CD4-positive, alpha-beta memory T cell (primary cell): ENCODE measurements around the gene THSD4. TPM values are rescaled to one million over a fixed set of nuclear protein-coding genes. Genes with fewer than 3 reads are reported as not detected.

Source experiments
- CTCF ChIA-PET: fragments of 350-600 bp; sonication (Branson Sonifier 250); formaldehyde crosslinking; loops from one replicate; lab custom pipeline; 2021; ENCODE audit warnings: inconsistent platforms; ENCODE audit not compliant: partially characterized antibody; lab: Charles Lee
- POLR2A ChIA-PET: fragments of 350-600 bp; sonication (Branson Sonifier 250); formaldehyde crosslinking; loops from one replicate; lab custom pipeline; 2021; ENCODE audit not compliant: partially characterized antibody; lab: Charles Lee
- DNase-seq, 5 donors: peaks; one replicate each; pipeline versions ENCODE4 v3.0.0 to v3.0.0-alpha.2; 2020 to 2022; ENCODE audit warnings: mixed read lengths in 1 of 5
- H3K27ac ChIP-seq: one replicate; pipeline ENCODE4 v1.7.0; 2013; ENCODE audit warnings: low read depth, low read length
- H3K27me3 ChIP-seq: 2 replicates; pipeline ENCODE4 v1.7.0; 2013; ENCODE audit warnings: mild to moderate bottlenecking, low read length, moderate library complexity; ENCODE audit not compliant: insufficient read depth
- H3K36me3 ChIP-seq: 2 replicates; pipeline ENCODE4 v1.7.0; 2013; ENCODE audit warnings: mild to moderate bottlenecking, low read length, moderate library complexity; ENCODE audit not compliant: insufficient read depth
- H3K4me1 ChIP-seq: 2 replicates; pipeline ENCODE4 v1.7.0; 2013; ENCODE audit warnings: mild to moderate bottlenecking, low read length, moderate library complexity; ENCODE audit not compliant: insufficient read depth
- H3K4me3 ChIP-seq, 2 donors: one replicate each; pipeline ENCODE4 v1.7.0; 2013; ENCODE audit warnings: low read length in 2 of 2, mild to moderate bottlenecking in 1 of 2
- H3K9me3 ChIP-seq, 2 donors: one replicate each; pipeline ENCODE4 v1.7.0; 2013; ENCODE audit warnings: low read length in 2 of 2, control low read depth in 1 of 2; ENCODE audit not compliant: control insufficient read depth in 1 of 2
- H3K27ac Mint-ChIP-seq, 7 donors: one replicate each; pipeline ENCODE4 v1.8.0; 2020 to 2021; ENCODE audit warnings: mixed read lengths in 7 of 7, mild to moderate bottlenecking in 6 of 7, inconsistent platforms in 3 of 7, moderate library complexity in 3 of 7
- H3K27me3 Mint-ChIP-seq, 2 donors: one replicate each; pipeline ENCODE4 v1.8.0; 2020 to 2021; ENCODE audit warnings: mixed read lengths in 2 of 2
- H3K36me3 Mint-ChIP-seq, 2 donors: one replicate each; pipeline ENCODE4 v1.8.0; 2020 to 2021; ENCODE audit warnings: mixed read lengths in 2 of 2, inconsistent platforms in 1 of 2, mild to moderate bottlenecking in 1 of 2
- H3K4me1 Mint-ChIP-seq, 4 donors: one replicate each; pipeline ENCODE4 v1.8.0; 2020 to 2021; ENCODE audit warnings: mixed read lengths in 4 of 4, mild to moderate bottlenecking in 1 of 4
- H3K4me3 Mint-ChIP-seq, 8 donors: one replicate each; pipeline ENCODE4 v1.8.0; 2020 to 2021; ENCODE audit warnings: mixed read lengths in 8 of 8, mild to moderate bottlenecking in 7 of 8, moderate library complexity in 6 of 8, inconsistent platforms in 3 of 8
- H3K9me3 Mint-ChIP-seq, 8 donors: one replicate each; pipeline ENCODE4 v1.8.0; 2020 to 2021; ENCODE audit warnings: mixed read lengths in 8 of 8, mild to moderate bottlenecking in 5 of 8, inconsistent platforms in 3 of 8, moderate library complexity in 1 of 8
- intact Hi-C: fragments of 100-400 bp; cut with micrococcal nuclease; formaldehyde crosslinking; loops from one replicate; pipeline ENCODE4 v1.15.1; 2023
- polyA plus RNA-seq, 2 donors: library from polyadenylated mRNA; unstranded; fragments of 300-500 nt; fragmentation: Illumina TruSeq; gene quantifications; one replicate each; pipeline ENCODE4 v1.2.3, GENCODE V29; 2021
- total RNA-seq, 2 experiments: library from RNA; stranded (reverse); gene quantifications; one replicate each; pipeline ENCODE4 v1.2.3, GENCODE V29; 2021

THSD4 gene
- total and polyA plus RNA-seq, 4 experiments from 2014 or later, result not detected

GRCh38 chr15:71219101-71219500 is 103.8 kb downstream of the THSD4 start:
- no peaks in the 10 kb centered on the region for H3K4me1 ChIP-seq
- intact Hi-C loops, result no loop called here
- DNase-seq, result no peak
- CTCF ChIA-PET, result no interaction called here
- POLR2A ChIA-PET, result no interaction called here
- Mint-ChIP-seq H3K9me3 (peaks cover 0 to 4% (median 0%) of the 10 kb centered on the region in 8 donors), H3K27ac (no peak overlapping the region), H3K4me3 (no peak overlapping the region), H3K36me3 (no peaks in the 10 kb centered on the region), H3K27me3 (peaks cover 11 to 20% of the 10 kb centered on the region in 2 donors), H3K4me1 (no peaks in the 10 kb centered on the region)
- H3K27me3 ChIP-seq, result no peaks in the 10 kb centered on the region
- no peak overlapping the region for H3K27ac ChIP-seq
- H3K36me3 ChIP-seq, result no peaks in the 10 kb centered on the region
- H3K9me3 ChIP-seq, result no peaks in the 10 kb centered on the region
- H3K4me3 ChIP-seq, result no peak overlapping the region

DNA sequence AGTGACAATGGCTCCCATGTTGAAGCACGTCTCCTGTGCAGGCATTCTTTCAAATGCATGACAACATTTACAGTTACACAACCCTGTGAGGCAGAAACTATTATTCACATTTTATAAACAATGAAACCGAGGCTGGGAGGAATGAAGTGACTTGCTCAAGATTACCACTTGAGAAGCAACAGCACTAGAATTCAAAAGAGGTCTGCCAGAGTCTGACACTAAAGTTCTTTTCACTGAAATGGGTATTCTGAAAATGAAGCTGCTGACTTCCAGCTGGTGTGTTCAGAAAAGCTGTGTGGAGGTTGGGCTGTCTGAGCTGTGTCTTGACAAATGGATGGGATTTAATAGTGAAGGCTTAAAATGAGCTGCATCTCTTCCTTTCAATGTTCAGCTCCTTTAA is 104.4 kb downstream of the THSD4 start:
- POLR2A ChIA-PET, result no interaction called here
- H3K27ac Mint-ChIP-seq, result no peak overlapping the region
- H3K4me3 Mint-ChIP-seq, result no peak overlapping the region
- H3K36me3 Mint-ChIP-seq, result no peaks in the 10 kb centered on the region
- H3K4me3 ChIP-seq, result no peak overlapping the region
- H3K36me3 ChIP-seq, result no peaks in the 10 kb centered on the region
- no peaks in the 10 kb centered on the region for H3K27me3 ChIP-seq
- H3K9me3 Mint-ChIP-seq, result peaks cover 0 to 4% (median 0%) of the 10 kb centered on the region in 8 donors
- H3K9me3 ChIP-seq, result no peaks in the 10 kb centered on the region
- peaks cover 11 to 20% of the 10 kb centered on the region in 2 donors for H3K27me3 Mint-ChIP-seq
- no peak for DNase-seq
- no peaks in the 10 kb centered on the region for H3K4me1 Mint-ChIP-seq
- no peak overlapping the region for H3K27ac ChIP-seq
- intact Hi-C loops, result no loop called here
- CTCF ChIA-PET, result no interaction called here
- H3K4me1 ChIP-seq, result no peaks in the 10 kb centered on the region

- no peak for DNase-seq
- intact Hi-C loops, result no loop called here
- Histone ChIP-seq H3K4me1 (no peaks in the 10 kb centered on the region), H3K36me3 (no peaks in the 10 kb centered on the region), H3K27ac (no peak overlapping the region), H3K4me3 (no peak overlapping the region), H3K27me3 (no peaks in the 10 kb centered on the region), H3K9me3 (no peaks in the 10 kb centered on the region)
- Mint-ChIP-seq H3K27ac (no peak overlapping the region), H3K4me3 (no peak overlapping the region), H3K36me3 (no peaks in the 10 kb centered on the region), H3K4me1 (no peaks in the 10 kb centered on the region), H3K27me3 (peaks cover 8 to 14% of the 10 kb centered on the region in 2 donors), H3K9me3 (peaks cover 0 to 5% (median 0%) of the 10 kb centered on the region in 8 donors)
- CTCF ChIA-PET, result no interaction called here
- POLR2A ChIA-PET, result no interaction called here
These were observed 105.6 kb downstream of the THSD4 start for GRCh38 chr15:71220828-71221227.

DNA sequence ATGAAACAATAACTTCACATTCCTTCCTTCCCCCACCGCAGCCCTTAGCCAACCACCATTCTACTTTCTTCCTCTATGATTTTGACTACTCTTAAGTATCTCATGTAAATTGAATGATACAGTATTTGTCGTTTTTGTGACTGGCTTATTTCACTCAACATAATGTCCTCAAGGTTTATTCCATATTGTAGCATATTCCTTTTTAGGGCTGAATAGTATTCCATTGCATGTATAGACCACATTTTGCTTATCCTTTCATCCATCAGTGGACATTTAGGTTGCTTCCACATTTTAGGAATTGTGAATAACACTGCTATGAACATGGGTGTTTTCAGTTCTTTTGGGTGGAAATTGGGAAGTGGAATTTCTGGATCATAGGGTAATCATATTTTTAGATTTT is 106.1 kb downstream of the THSD4 start:
- POLR2A ChIA-PET, result no interaction called here
- Histone ChIP-seq H3K27ac (no peak overlapping the region), H3K4me1 (no peaks in the 10 kb centered on the region), H3K9me3 (no peaks in the 10 kb centered on the region), H3K27me3 (no peaks in the 10 kb centered on the region), H3K36me3 (no peaks in the 10 kb centered on the region), H3K4me3 (no peak overlapping the region)
- CTCF ChIA-PET, result no interaction called here
- Mint-ChIP-seq H3K36me3 (no peaks in the 10 kb centered on the region), H3K9me3 (peaks cover 0 to 5% (median 0%) of the 10 kb centered on the region in 8 donors), H3K27me3 (peaks cover 8 to 11% of the 10 kb centered on the region in 2 donors), H3K4me1 (no peaks in the 10 kb centered on the region), H3K4me3 (no peak overlapping the region), H3K27ac (no peak overlapping the region)
- intact Hi-C loops, result no loop called here
- no peak for DNase-seq

DNA sequence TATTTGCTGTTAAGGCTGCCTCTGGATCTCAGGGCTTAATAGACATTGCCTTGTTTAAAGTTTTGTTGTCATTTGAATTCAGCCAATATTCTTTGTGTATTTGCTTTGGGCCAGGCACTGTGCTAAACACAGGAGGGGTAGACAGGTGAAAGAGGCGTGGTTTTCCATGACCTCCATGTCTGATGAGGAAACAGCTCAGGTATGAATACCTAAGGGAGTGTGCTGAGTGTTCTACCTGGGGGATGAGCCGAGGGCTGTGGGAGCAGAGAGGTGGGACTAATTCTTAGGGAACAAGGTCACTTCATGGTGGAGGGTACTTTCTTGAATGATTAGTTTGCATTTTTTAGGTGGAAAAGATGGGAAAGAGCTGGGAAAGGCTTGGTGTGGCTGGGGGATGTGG is 108.2 kb downstream of the THSD4 start:
- Mint-ChIP-seq H3K9me3 (peaks cover 0 to 5% (median 0%) of the 10 kb centered on the region in 8 donors), H3K4me1 (no peaks in the 10 kb centered on the region), H3K27me3 (peaks cover 6 to 7% of the 10 kb centered on the region in 2 donors), H3K36me3 (no peaks in the 10 kb centered on the region), H3K4me3 (no peak overlapping the region), H3K27ac (no peak overlapping the region)
- no peak overlapping the region for H3K27ac ChIP-seq
- H3K9me3 ChIP-seq, result no peaks in the 10 kb centered on the region
- no peaks in the 10 kb centered on the region for H3K4me1 ChIP-seq
- no peaks in the 10 kb centered on the region for H3K27me3 ChIP-seq
- no peak for DNase-seq
- ChIA-PET CTCF (no interaction called here), POLR2A (no interaction called here)
- intact Hi-C loops, result no loop called here
- H3K4me3 ChIP-seq, result no peak overlapping the region
- no peaks in the 10 kb centered on the region for H3K36me3 ChIP-seq

DNA sequence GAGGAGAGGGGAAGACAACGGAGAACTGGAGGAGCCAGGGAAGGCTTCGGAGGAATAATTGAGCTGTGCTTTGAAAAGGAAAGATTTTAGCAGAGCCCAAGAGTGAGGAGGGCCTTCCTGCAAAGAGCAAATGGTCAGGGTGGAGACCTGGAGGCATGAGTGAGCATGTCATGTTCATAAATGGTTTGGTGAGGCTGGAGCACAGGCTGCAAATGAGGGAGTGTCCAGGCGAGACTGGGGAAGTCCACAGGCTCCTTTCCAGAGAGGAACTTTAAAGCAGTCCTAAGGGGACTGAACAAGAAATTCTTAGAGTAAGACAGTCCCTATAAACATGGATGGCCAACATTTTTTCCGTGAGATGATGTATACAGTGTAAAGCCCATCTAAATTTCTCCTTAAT is 108.8 kb downstream of the THSD4 start:
- H3K9me3 Mint-ChIP-seq, result peaks cover 0 to 5% (median 0%) of the 10 kb centered on the region in 8 donors
- no peak overlapping the region for H3K27ac Mint-ChIP-seq
- Histone ChIP-seq H3K4me1 (no peaks in the 10 kb centered on the region), H3K9me3 (no peaks in the 10 kb centered on the region), H3K36me3 (no peaks in the 10 kb centered on the region), H3K27ac (no peak overlapping the region), H3K27me3 (peaks cover 3% of the 10 kb centered on the region), H3K4me3 (no peak overlapping the region)
- H3K4me3 Mint-ChIP-seq, result no peak overlapping the region
- H3K4me1 Mint-ChIP-seq, result no peaks in the 10 kb centered on the region
- no peak for DNase-seq
- H3K27me3 Mint-ChIP-seq, result peaks cover 7% of the 10 kb centered on the region in 2 donors
- ChIA-PET POLR2A (no interaction called here), CTCF (no interaction called here)
- intact Hi-C loops, result no loop called here
- H3K36me3 Mint-ChIP-seq, result no peaks in the 10 kb centered on the region

DNA sequence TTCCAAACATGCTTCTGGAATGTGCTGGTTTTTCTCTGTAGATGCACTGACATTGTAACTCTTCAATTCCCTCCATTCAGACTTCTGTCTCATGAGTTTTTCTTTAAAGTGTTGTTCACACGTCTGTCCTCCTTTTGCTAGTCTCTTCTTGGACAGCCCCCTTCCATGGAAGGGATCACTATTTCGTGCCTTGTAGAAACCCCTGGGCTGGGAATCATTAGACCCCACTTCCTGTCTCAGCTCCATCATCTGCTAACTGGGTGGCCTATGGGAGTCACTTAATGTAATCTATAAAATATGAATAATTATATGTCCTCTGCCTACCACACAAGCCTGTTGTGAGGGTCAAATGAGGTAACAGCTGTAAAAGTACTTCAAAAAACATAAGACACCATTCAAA is 110.6 kb downstream of the THSD4 start:
- H3K27ac Mint-ChIP-seq, result no peak overlapping the region
- peaks cover 7 to 8% of the 10 kb centered on the region in 2 donors for H3K27me3 Mint-ChIP-seq
- no peaks in the 10 kb centered on the region for H3K4me1 Mint-ChIP-seq
- POLR2A ChIA-PET, result no interaction called here
- Histone ChIP-seq H3K4me3 (no peak overlapping the region), H3K36me3 (no peaks in the 10 kb centered on the region), H3K9me3 (no peaks in the 10 kb centered on the region), H3K4me1 (no peaks in the 10 kb centered on the region), H3K27me3 (peaks cover 3% of the 10 kb centered on the region), H3K27ac (no peak overlapping the region)
- peaks cover 0 to 5% (median 0%) of the 10 kb centered on the region in 8 donors for H3K9me3 Mint-ChIP-seq
- CTCF ChIA-PET, result no interaction called here
- no peaks in the 10 kb centered on the region for H3K36me3 Mint-ChIP-seq
- DNase-seq, result no peak
- intact Hi-C loops, result no loop called here
- H3K4me3 Mint-ChIP-seq, result no peak overlapping the region
